ENCODE measurements around the gene PLEKHA5. TPM values are rescaled to one million over a fixed set of nuclear protein-coding genes. Genes with fewer than 3 reads are reported as not detected.

The PLEKHA5 gene
- total and polyA plus RNA-seq, 2 of the 4 experiments (the other 2 are of a cell fraction), result 5.3 to 12.2 TPM

DNA sequence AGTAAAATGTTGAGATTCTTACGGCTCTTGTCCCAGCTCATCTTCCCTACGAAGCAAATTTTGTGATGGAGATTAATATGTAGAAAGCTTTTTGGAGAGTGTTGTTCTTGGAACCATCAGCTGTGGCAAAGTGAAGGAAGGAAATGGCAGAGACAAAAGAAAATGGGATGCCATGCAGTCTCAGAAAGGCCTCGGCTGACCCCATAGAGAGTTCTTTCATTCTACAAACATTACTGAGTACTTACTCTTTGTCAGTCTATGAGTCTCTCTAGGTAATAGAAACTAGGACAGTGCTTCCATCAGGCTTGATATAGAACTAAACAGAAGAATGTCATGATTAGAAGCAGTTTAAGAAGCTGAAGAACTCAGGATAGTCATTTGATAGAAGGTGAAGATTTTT is 134.1 kb downstream of the PLEKHA5 start:
- no peak overlapping the region for H3K9ac ChIP-seq (ENCODE audit: low read depth, low read length)
- intact Hi-C loops (cut with micrococcal nuclease) (no loop called here), dilution Hi-C loops (cut with HindIII; ENCODE audit: low sequenced_read_pairs, unreplicated experiment) (no loop called here), in situ Hi-C loops (cut with MboI; ENCODE audit: low sequenced_read_pairs) (no loop called here)
- no peak overlapping the region for H3K14ac ChIP-seq (replicated peaks; ENCODE audit: low read depth, low read length)
- no peak overlapping the region for H3K4me3 ChIP-seq (ENCODE audit: insufficient read depth, low read depth, low read length)
- no peak overlapping the region for H3K27ac ChIP-seq (ENCODE audit: insufficient read depth, low read length)
- ATAC-seq (ENCODE audit: low read depth) (no peak), DNase-seq (no peak)
- H2AK9ac ChIP-seq (replicated peaks; ENCODE audit: low read depth, low read length, poor library complexity), result no peak overlapping the region
- no peak overlapping the region for H2BK15ac ChIP-seq (ENCODE audit: low read depth, low read length)
- H4K91ac ChIP-seq (ENCODE audit: insufficient read depth, low read depth, low read length), result no peak overlapping the region
- H2BK20ac ChIP-seq (ENCODE audit: low read depth, low read length), result no peak overlapping the region
- no peaks in the 10 kb centered on the region for H4K20me1 ChIP-seq (ENCODE audit: insufficient read depth, low read length)
- H3K9me3 ChIP-seq (ENCODE audit: control insufficient read depth, insufficient read depth, low read length), result no peaks in the 10 kb centered on the region
- no CpG with 5 or more reads among the region's 3 CpGs for WGBS, 2 experiments (ENCODE audit: extremely low coverage in 2 of 2, insufficient read length in 1 of 2)
- CTCF ChIA-PET, result interaction anchor here (0.6 kb wide), 1 partner anchor 460 kb away, joined by 3 read pairs; no protein-coding TSS in a partner anchor
- H4K8ac ChIP-seq (ENCODE audit: low read depth in 2 of 2, low read length in 2 of 2), result no peak overlapping the region
- H3K36me3 ChIP-seq (ENCODE audit: control insufficient read depth, insufficient read depth, low read length), result peaks cover 11% of the 10 kb centered on the region
- H3K4me1 ChIP-seq (ENCODE audit: control insufficient read depth, insufficient read depth, low read length), result no peaks in the 10 kb centered on the region; the same call in 1 of the 2 replicates
- H3K23ac ChIP-seq (ENCODE audit: low read depth, low read length), result no peak overlapping the region
- no peaks in the 10 kb centered on the region for H3K9me1 ChIP-seq (ENCODE audit: insufficient read depth, low read length)
- no TSS peak for BruUV-seq (replicated peaks)
- no peak overlapping the region for H2AK5ac ChIP-seq (ENCODE audit: low read depth, low read length)
- H3K4ac ChIP-seq (ENCODE audit: low read depth, low read length), result no peak overlapping the region
- H3K18ac ChIP-seq (ENCODE audit: low read depth, low read length), result no peak overlapping the region
- no peak for TF ChIP-seq RAD21 (IDR thresholded peaks at IDR 0.05; ENCODE audit: low read length)
- TF ChIP-seq NFE2L2 (IDR thresholded peaks at IDR 0.05; ENCODE audit: low read depth, low read length), result no peak
- no peak for TF ChIP-seq BHLHE40 (IDR thresholded peaks at IDR 0.05; ENCODE audit: low read depth, low read length)
- no peak for TF ChIP-seq POLR2A (IDR thresholded peaks at IDR 0.05; ENCODE audit: low read depth, low read length)
- TF ChIP-seq, protein P1, sequence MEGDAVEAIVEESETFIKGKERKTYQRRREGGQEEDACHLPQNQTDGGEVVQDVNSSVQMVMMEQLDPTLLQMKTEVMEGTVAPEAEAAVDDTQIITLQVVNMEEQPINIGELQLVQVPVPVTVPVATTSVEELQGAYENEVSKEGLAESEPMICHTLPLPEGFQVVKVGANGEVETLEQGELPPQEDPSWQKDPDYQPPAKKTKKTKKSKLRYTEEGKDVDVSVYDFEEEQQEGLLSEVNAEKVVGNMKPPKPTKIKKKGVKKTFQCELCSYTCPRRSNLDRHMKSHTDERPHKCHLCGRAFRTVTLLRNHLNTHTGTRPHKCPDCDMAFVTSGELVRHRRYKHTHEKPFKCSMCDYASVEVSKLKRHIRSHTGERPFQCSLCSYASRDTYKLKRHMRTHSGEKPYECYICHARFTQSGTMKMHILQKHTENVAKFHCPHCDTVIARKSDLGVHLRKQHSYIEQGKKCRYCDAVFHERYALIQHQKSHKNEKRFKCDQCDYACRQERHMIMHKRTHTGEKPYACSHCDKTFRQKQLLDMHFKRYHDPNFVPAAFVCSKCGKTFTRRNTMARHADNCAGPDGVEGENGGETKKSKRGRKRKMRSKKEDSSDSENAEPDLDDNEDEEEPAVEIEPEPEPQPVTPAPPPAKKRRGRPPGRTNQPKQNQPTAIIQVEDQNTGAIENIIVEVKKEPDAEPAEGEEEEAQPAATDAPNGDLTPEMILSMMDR (conservative IDR thresholded peaks at IDR 0.05; ENCODE audit: low read depth, low read length), result no peak
- TF ChIP-seq CHD1 (IDR thresholded peaks at IDR 0.05; ENCODE audit: low read depth, low read length), result no peak
- TF ChIP-seq MXI1 (IDR thresholded peaks at IDR 0.05; ENCODE audit: borderline replicate concordance, low read depth, low read length), result no peak
- no peak for TF ChIP-seq MAFK (IDR thresholded peaks at IDR 0.05; ENCODE audit: low read depth, low read length)
- TF ChIP-seq CEBPB (IDR thresholded peaks at IDR 0.05; ENCODE audit: low read depth, low read length), result no peak
- TF ChIP-seq, protein P2, sequence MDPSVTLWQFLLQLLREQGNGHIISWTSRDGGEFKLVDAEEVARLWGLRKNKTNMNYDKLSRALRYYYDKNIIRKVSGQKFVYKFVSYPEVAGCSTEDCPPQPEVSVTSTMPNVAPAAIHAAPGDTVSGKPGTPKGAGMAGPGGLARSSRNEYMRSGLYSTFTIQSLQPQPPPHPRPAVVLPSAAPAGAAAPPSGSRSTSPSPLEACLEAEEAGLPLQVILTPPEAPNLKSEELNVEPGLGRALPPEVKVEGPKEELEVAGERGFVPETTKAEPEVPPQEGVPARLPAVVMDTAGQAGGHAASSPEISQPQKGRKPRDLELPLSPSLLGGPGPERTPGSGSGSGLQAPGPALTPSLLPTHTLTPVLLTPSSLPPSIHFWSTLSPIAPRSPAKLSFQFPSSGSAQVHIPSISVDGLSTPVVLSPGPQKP (IDR thresholded peaks at IDR 0.05; ENCODE audit: borderline replicate concordance, low read depth, low read length), result no peak
- TF ChIP-seq RFX5 (IDR thresholded peaks at IDR 0.05; ENCODE audit: low read depth, low read length), result no peak
- no peak for TF ChIP-seq MAZ (IDR thresholded peaks at IDR 0.05; ENCODE audit: borderline replicate concordance, low read depth, low read length)
- H2AFZ ChIP-seq (replicated peaks; ENCODE audit: low read length, poor library complexity), result no peak overlapping the region
- no peak overlapping the region for H2BK5ac ChIP-seq (ENCODE audit: low read depth, low read length, poor library complexity, severe bottlenecking)
- POLR2A ChIA-PET (ENCODE audit: unreplicated experiment), result no interaction called here
- H3K56ac ChIP-seq (ENCODE audit: extremely low read depth, insufficient read depth, low read length), result no peak overlapping the region
- no peak overlapping the region for H3K4me2 ChIP-seq (ENCODE audit: low read depth, low read length)
- H3K79me1 ChIP-seq (ENCODE audit: low read depth in 1 of 2, low read length in 2 of 2), result no peaks in the 10 kb centered on the region
- no peak overlapping the region for H4K5ac ChIP-seq (ENCODE audit: low read depth, low read length)
- H3K27me3 ChIP-seq (ENCODE audit: control insufficient read depth, insufficient read depth, low read length), result no peaks in the 10 kb centered on the region
- H2BK120ac ChIP-seq (ENCODE audit: low read depth, low read length), result no peak overlapping the region

Data from IMR-90 (cell line).